Measurements from ENCODE around the gene NOXA1.
"Not testable (repeated sequence)": the region's sequence is repeated elsewhere in the genome, so short reads cannot be mapped to it uniquely, and the experiment has no call there.

The NOXA1 gene, protein sequence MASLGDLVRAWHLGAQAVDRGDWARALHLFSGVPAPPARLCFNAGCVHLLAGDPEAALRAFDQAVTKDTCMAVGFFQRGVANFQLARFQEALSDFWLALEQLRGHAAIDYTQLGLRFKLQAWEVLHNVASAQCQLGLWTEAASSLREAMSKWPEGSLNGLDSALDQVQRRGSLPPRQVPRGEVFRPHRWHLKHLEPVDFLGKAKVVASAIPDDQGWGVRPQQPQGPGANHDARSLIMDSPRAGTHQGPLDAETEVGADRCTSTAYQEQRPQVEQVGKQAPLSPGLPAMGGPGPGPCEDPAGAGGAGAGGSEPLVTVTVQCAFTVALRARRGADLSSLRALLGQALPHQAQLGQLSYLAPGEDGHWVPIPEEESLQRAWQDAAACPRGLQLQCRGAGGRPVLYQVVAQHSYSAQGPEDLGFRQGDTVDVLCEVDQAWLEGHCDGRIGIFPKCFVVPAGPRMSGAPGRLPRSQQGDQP

DNA sequence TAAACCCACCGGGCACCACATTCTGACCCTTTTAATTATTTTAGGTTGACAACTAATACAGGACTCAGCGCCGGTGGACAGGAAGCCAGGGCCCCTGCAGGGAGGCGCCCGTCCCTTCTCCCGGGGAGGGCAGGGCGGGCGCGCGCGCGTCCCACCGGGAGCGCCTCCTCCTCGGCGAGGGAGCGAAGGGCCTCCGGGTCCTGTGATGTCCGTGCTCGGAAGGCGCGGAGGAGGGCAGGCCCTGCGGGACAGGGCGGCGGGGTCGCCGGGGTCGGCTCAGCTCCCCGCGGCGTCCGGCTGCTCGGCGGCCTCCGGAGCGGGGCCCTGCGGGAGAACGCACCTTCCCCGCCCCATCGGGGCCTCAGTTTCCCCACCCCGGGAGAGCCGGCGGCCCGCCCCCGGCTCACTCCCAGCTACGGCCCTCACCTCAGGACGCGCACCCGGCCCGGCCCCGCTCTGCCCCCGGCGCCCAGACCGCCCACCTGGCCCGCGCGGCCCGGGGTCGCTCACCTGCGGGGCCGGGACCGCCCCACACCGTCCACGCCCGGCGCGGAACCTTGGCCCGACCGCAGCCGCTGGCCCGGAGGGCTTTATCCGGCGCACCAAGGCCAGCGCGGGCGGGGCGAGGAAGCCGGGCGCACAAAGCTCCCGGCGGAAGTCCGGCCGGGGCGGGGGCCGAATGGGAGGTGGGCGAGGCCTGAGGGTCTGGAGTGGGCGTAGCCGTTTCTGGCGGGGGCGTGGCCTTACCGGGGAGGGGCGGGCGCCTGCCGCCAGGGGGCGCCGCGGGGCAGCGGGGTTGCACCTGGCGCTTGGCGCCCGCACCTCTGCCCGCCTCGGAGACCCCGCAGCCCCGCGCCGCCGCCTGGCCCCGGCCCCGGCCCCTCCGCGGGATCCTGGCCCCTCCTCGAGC is at the start of gene NOXA1, which contains the start of gene EXD3:
Gene NOXA1, plus strand, starts transcription at position 790 of the 910 bp plus-strand sequence. CDS start 137 bp downstream, outside the sequence.
Gene EXD3, minus strand, starts transcription at position 559 of the 910 bp plus-strand sequence. CDS start 27,805 bp downstream, outside the sequence.
- DNase-seq = peak; percentile 76

DNA sequence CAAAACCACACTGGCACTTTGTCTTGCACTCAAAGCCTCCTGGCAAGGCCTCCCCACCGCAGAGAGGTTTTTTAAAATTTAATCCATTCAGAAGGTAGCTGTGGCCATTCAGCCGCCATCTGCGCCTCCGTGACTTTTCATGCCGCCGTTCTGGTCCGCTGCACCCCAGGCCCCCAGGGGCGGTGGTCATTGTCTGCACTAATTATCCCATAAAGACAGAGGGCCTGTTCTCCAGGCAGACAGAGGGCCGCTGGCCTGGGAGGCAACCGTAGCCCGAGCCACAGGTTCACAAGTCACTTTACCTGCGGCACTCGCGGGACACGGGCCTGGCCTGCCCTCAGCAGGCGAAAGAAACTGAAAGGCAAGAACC is 49.6 kb upstream of the NOXA1 start:
- DNase-seq = no peak

GRCh38 chr9:137374131-137374845 is 48.9 kb upstream of the NOXA1 start:
- no peak for DNase-seq

DNA sequence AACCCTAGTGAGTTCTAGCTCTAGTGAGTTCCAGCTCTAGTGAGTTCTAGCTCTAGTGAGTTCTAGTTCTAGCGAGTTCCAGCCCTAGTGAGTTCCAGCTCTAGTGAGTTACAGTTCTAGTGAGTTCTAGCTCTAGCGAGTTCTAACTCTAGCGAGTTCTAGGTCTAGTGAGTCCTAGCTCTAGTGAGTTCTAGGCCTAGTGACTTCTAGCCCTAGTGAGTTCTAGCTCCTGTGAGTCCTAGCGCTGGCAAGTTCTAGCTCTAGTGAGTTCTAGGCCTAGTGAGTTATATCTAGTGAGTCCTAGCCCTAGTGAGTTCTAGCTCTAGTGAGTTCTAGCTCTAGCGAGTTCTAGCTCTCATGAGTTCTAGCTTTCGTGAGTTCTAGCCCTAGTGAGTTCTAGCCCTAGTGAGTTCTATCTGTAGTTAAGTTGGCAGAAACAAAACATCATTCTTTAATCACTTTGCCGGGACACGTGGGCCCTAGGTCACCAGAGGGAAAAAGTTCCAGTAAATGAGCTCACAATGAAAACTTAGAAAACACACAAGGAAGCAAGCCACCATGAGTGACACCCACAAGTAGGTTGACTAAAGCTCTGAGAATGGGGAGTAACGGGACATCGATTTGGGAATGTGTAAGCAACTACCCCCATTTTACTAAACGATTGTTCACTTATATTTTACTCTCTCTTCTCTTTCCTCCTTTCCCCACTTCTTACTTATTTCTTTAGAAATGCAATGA is 47.7 kb upstream of the NOXA1 start:
- no peak for DNase-seq

- no peak for DNase-seq
Measured at GRCh38 chr9:137376386-137376785, 46.8 kb upstream of the NOXA1 start.

DNA sequence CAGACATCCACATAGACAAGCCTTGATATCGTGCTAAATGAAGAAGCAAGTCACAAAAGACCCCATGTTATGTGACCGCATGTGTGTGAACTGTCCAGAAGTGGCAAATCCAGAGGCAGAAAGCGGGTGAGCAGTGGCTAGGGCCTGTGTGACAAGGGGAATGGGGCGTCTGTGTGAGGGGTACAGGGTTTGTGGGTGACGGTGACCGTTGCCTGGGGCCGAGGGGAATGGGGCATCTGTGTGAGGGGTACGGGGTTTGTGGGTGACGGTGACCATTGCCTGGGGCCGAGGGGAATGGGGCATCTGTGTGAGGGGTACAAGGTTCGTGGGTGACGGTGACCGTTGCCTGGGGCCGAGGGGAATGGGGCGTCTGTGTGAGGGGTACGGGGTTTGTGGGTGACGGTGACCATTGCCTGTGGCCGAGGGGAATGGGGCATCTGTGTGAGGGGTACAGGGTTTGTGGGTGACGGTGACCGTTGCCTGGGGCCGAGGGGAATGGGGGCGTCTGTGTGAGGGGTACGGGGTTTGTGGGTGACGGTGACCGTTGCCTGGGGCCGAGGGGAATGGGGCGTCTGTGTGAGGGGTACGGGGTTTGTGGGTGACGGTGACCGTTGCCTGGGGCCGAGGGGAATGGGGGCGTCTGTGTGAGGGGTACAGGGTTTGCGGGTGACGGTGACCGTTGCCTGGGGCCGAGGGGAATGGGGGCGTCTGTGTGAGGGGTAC is 44.3 kb upstream of the NOXA1 start:
- not testable (repeated sequence) for DNase-seq

DNA sequence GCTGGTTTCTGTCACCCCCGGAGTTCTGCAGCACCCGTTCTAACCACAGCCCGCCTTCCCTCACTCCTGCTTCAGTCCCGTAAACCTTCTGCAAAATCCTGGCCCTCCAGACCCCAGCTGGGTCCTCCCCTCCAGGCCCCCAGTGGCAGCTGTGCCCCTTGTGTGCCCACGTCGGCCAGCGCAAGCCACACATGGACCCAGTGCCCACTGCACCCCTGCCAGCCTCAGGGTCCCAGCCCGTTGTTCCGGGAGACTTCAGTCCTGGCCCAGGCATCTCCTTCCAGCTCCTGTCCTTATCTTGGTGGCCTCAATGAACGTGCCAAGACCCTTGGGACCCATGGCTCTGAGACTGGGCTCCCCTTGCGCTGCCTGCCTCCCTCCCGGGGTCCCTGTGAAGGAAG is 43.4 kb upstream of the NOXA1 start:
- no peak for DNase-seq

DNA sequence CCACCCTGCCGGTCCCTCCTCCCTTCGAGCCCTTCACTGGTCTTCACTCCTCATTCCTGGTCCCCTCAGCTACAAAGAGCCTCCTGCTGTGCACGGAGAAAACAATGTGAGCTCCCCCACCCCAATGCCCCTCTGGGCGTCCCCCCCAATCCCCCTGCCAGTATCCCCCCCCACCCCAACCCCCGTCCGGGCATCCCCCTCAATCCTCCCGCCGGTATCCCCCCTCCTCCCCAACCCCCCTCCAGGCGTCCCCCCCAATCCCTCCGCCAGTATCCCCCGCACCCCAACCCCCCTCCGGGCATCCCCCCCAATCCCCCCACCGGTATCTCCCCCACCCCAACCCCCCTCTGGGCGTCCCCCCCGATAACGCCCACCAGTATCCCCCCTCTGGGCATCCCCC is 43.0 kb upstream of the NOXA1 start:
- DNase-seq = no peak

DNA sequence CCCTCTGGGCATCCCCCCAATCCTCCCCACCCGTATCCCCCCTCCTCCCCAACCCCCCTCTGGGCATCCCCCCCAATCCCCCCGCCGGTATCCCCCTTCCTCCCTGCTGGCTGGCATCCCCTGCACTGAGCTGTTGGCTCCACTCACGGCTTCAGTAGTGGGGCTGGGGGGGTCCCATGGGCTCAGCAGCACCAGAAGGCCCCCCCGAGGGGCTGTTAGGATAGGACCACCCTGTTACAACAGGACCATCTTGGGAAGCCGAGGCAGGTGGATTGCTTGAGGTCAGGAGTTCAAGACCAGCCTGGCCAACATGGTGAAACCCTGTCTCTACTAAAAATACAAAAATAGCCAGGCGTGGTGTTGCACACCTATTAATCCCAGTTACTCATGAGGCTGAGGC is 42.6 kb upstream of the NOXA1 start:
- no peak for DNase-seq

- no peak for DNase-seq
Measured at GRCh38 chr9:137381501-137382443, 41.4 kb upstream of the NOXA1 start.

GRCh38 chr9:137382444-137383080 is 40.6 kb upstream of the NOXA1 start:
- DNase-seq = no peak

GRCh38 chr9:137383081-137383783 is 40.0 kb upstream of the NOXA1 start:
- no peak for DNase-seq

GRCh38 chr9:137383784-137384756 is 39.1 kb upstream of the NOXA1 start:
- DNase-seq = no peak

GRCh38 chr9:137385061-137385655 is 38.0 kb upstream of the NOXA1 start:
- DNase-seq = no peak

GRCh38 chr9:137386507-137387113 is 36.6 kb upstream of the NOXA1 start:
- not testable (repeated sequence) for DNase-seq

DNA sequence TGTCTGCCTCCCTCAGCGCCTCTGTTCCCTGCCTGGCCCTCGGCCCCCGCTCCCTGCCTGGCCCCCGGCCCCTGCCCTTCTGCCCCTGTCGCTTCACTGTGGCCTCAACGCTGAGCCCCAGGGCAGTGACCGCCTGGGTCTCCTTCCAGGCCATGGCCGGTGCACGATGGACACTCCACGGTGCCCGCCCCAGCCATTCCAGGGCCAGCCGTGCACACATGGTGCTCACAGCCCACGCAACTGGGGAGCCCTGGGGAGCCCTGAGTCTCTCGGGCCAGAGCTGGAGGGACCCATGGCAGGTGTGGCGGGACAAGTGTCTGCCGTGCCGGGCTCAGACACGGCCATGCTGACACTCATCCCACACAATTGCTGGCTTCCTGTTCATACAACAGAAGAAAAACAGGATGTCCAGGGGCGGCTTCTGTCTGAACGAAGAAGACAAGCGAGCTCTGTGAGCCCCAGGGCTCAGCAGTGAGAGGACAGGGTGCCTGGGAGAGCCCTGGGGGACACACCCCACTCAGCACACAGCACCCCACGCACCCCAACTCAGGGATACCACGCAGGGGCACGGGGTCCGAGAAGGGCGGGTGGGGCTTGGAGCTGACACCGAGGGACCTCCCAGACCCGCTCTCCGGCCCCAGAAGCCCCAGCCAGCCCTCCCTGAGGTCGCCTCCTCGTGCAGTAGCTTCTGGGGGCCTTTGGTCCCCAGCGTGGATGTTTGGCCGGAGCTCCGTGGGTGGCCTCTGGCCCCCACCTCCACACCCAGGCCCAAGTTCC is 35.9 kb upstream of the NOXA1 start:
- no peak for DNase-seq

Measured in KG1 (cell line).